IMR-90 (cell line): ENCODE measurements around the gene CDHR4. TPM values are rescaled to one million over a fixed set of nuclear protein-coding genes. Genes with fewer than 3 reads are reported as not detected.

ENCODE experiments used
- ATAC-seq: fragments of 200-7000 bp; cut with Tn5 transposase; 2 replicates; pipeline ENCODE4 v1.9.1; 2020; ENCODE audit warnings: low read depth, mild to moderate bottlenecking, moderate library complexity
- BruUV-seq: library from RNA; stranded (reverse); fragments of 400-500 nt; replicated peaks from 2 replicates; lab custom pipeline; 2021; lab: Mats Ljungman, UMichigan
- CTCF ChIA-PET: fragments of 300-600 bp; formaldehyde crosslinking; extraction: SDS; loops from one replicate; lab custom pipeline; 2021; ENCODE audit warnings: antibody characterized with exemption; lab: Yijun Ruan, JAX
- POLR2A ChIA-PET: fragments of 300-600 bp; sonication (Branson Sonifier 250); formaldehyde crosslinking; loops from one replicate; lab custom pipeline; 2022; ENCODE audit warnings: antibody characterized with exemption; ENCODE audit not compliant: unreplicated experiment; lab: Charles Lee
- DNase-seq: peaks from one replicate; pipeline ENCODE4 v3.0.0; 2013
- H2AFZ ChIP-seq: replicated peaks from 2 replicates; pipeline ENCODE3; 2013; ENCODE audit warnings: low read length, mild to moderate bottlenecking; ENCODE audit not compliant: poor library complexity
- H2AK5ac ChIP-seq: 2 replicates; pipeline ENCODE4 v1.6.1; 2013; ENCODE audit warnings: low read depth, low read length, inconsistent platforms
- H2AK9ac ChIP-seq: replicated peaks from 2 replicates; pipeline ENCODE3; 2013; ENCODE audit warnings: mild to moderate bottlenecking, low read depth, low read length, moderate library complexity; ENCODE audit not compliant: poor library complexity
- H2BK120ac ChIP-seq: 2 replicates; pipeline ENCODE4 v1.6.1; 2013; ENCODE audit warnings: low read depth, low read length, inconsistent platforms
- H2BK15ac ChIP-seq: 3 replicates; pipeline ENCODE4 v1.6.1; 2013; ENCODE audit warnings: low read depth, low read length, inconsistent platforms
- H2BK20ac ChIP-seq: 2 replicates; pipeline ENCODE4 v1.6.1; 2013; ENCODE audit warnings: low read depth, mild to moderate bottlenecking, inconsistent platforms, low read length, moderate library complexity
- H2BK5ac ChIP-seq: 2 replicates; pipeline ENCODE4 v1.6.1; 2013; ENCODE audit warnings: mild to moderate bottlenecking, low read depth, low read length, inconsistent platforms; ENCODE audit not compliant: poor library complexity, severe bottlenecking
- H3K14ac ChIP-seq: replicated peaks from 2 replicates; pipeline ENCODE4 v1.6.1; 2013; ENCODE audit warnings: low read depth, low read length, inconsistent platforms
- H3K18ac ChIP-seq: 2 replicates; pipeline ENCODE4 v1.6.1; 2013; ENCODE audit warnings: low read depth, low read length, control low read depth
- H3K23ac ChIP-seq: 2 replicates; pipeline ENCODE4 v1.6.1; 2013; ENCODE audit warnings: low read depth, low read length, inconsistent platforms
- H3K27ac ChIP-seq: 2 replicates; pipeline ENCODE4 v1.5.1; 2013; ENCODE audit warnings: mild to moderate bottlenecking, control low read depth, low read length; ENCODE audit not compliant: insufficient read depth
- H3K27me3 ChIP-seq: 2 replicates; pipeline ENCODE4 v1.6.1; 2013; ENCODE audit warnings: low read length; ENCODE audit not compliant: control insufficient read depth, insufficient read depth
- H3K36me3 ChIP-seq: 2 replicates; pipeline ENCODE4 v1.6.1; 2013; ENCODE audit warnings: low read length, mixed read lengths; ENCODE audit not compliant: control insufficient read depth, insufficient read depth
- H3K4ac ChIP-seq: 2 replicates; pipeline ENCODE4 v1.6.1; 2013; ENCODE audit warnings: low read depth, low read length, inconsistent platforms
- H3K4me1 ChIP-seq: 2 replicates; pipeline ENCODE4 v1.6.1; 2013; ENCODE audit warnings: low read length, mixed read lengths; ENCODE audit not compliant: control insufficient read depth, insufficient read depth
- H3K4me2 ChIP-seq: 2 replicates; pipeline ENCODE4 v1.6.1; 2013; ENCODE audit warnings: low read depth, mild to moderate bottlenecking, control low read depth, low read length, moderate library complexity
- H3K4me3 ChIP-seq: 2 replicates; pipeline ENCODE4 v1.5.1; 2013; ENCODE audit warnings: low read depth, mild to moderate bottlenecking, control low read depth, low read length, moderate library complexity; ENCODE audit not compliant: insufficient read depth
- H3K56ac ChIP-seq: 2 replicates; pipeline ENCODE4 v1.6.1; 2013; ENCODE audit warnings: low read length, inconsistent platforms; ENCODE audit not compliant: insufficient read depth; ENCODE audit errors: extremely low read depth
- H3K79me1 ChIP-seq, 2 experiments: 2 replicates each; pipeline ENCODE4 v1.6.1; 2013; ENCODE audit warnings: low read length in 2 of 2, inconsistent platforms in 1 of 2, low read depth in 1 of 2
- H3K9ac ChIP-seq: 2 replicates; pipeline ENCODE4 v1.6.1; 2013; ENCODE audit warnings: low read depth, low read length, control low read depth
- H3K9me1 ChIP-seq: 2 replicates; pipeline ENCODE4 v1.6.1; 2013; ENCODE audit warnings: low read length, inconsistent platforms; ENCODE audit not compliant: insufficient read depth
- H3K9me3 ChIP-seq: 2 replicates; pipeline ENCODE4 v1.6.1; 2013; ENCODE audit warnings: low read length; ENCODE audit not compliant: control insufficient read depth, insufficient read depth
- H4K20me1 ChIP-seq: 2 replicates; pipeline ENCODE4 v1.6.1; 2013; ENCODE audit warnings: low read length, inconsistent platforms; ENCODE audit not compliant: insufficient read depth
- H4K5ac ChIP-seq: 2 replicates; pipeline ENCODE4 v1.6.1; 2013; ENCODE audit warnings: mild to moderate bottlenecking, low read depth, low read length, control low read depth
- H4K8ac ChIP-seq, 2 experiments: 2 replicates each; pipeline ENCODE4 v1.6.1; 2013; ENCODE audit warnings: low read depth in 2 of 2, low read length in 2 of 2, control low read depth in 1 of 2, inconsistent platforms in 1 of 2
- H4K91ac ChIP-seq: 2 replicates; pipeline ENCODE4 v1.6.1; 2013; ENCODE audit warnings: low read depth, low read length, inconsistent platforms; ENCODE audit not compliant: insufficient read depth
- BHLHE40 ChIP-seq: fragments of 150-350 bp; IDR thresholded peaks from 2 replicates; pipeline ENCODE4 v1.6.1; 2016; ENCODE audit warnings: mild to moderate bottlenecking, low read depth, low read length
- CEBPB ChIP-seq: IDR thresholded peaks from 2 replicates; pipeline ENCODE4 v1.6.1; 2012; ENCODE audit warnings: low read depth, low read length, improper control_type of control experiment
- CHD1 ChIP-seq: IDR thresholded peaks from 2 replicates; pipeline ENCODE4 v1.6.1; 2012; ENCODE audit warnings: low read depth, low read length, improper control_type of control experiment
- CTCF ChIP-seq: conservative IDR thresholded peaks from 2 replicates; pipeline ENCODE4 v1.5.1; 2012; ENCODE audit warnings: mild to moderate bottlenecking, low read depth, low read length, improper control_type of control experiment
- FOS ChIP-seq: fragments of 150-350 bp; IDR thresholded peaks from 2 replicates; pipeline ENCODE4 v1.6.1; 2016; ENCODE audit warnings: low read depth, low read length
- MAZ ChIP-seq: IDR thresholded peaks from 2 replicates; pipeline ENCODE4 v1.6.1; 2012; ENCODE audit warnings: low read depth, mild to moderate bottlenecking, low read length, improper control_type of control experiment, moderate library complexity, borderline replicate concordance
- MXI1 ChIP-seq: IDR thresholded peaks from 2 replicates; pipeline ENCODE4 v1.6.1; 2012; ENCODE audit warnings: low read depth, mild to moderate bottlenecking, low read length, moderate library complexity, borderline replicate concordance
- NFE2L2 ChIP-seq: fragments of 150-350 bp; IDR thresholded peaks from 2 replicates; pipeline ENCODE4 v1.6.1; 2016; ENCODE audit warnings: low read depth, mild to moderate bottlenecking, low read length
- POLR2A ChIP-seq: IDR thresholded peaks from 2 replicates; pipeline ENCODE4 v1.6.1; 2012; ENCODE audit warnings: mild to moderate bottlenecking, low read depth, low read length
- RCOR1 ChIP-seq: IDR thresholded peaks from 2 replicates; pipeline ENCODE4 v1.6.1; 2012; ENCODE audit warnings: mild to moderate bottlenecking, low read length, improper control_type of control experiment; ENCODE audit not compliant: insufficient replicate concordance
- RFX5 ChIP-seq: IDR thresholded peaks from 2 replicates; pipeline ENCODE4 v1.8.0; 2012; ENCODE audit warnings: low read depth, mild to moderate bottlenecking, low read length, moderate library complexity
- SMC3 ChIP-seq: fragments of 150-350 bp; IDR thresholded peaks from 2 replicates; pipeline ENCODE4 v1.6.1; 2016; ENCODE audit warnings: low read depth, mild to moderate bottlenecking, antibody characterized with exemption, low read length, moderate library complexity
- USF2 ChIP-seq: fragments of 150-350 bp; IDR thresholded peaks from 2 replicates; pipeline ENCODE4 v1.6.1; 2017; ENCODE audit warnings: mild to moderate bottlenecking, antibody characterized with exemption, low read length, low read depth
- WGBS, 2 experiments: methylation state at CpG; one replicate each; pipeline versions ENCODE4 v1.1.5 to v1.1.7; 2013; ENCODE audit warnings: missing lambda C conversion rate in 2 of 2; ENCODE audit not compliant: insufficient read length in 1 of 2; ENCODE audit errors: extremely low coverage in 2 of 2; 5-methylcytosine and 5-hydroxymethylcytosine counted together
- dilution Hi-C: fragments of 300-500 bp; cut with HindIII; formaldehyde crosslinking; loops from one replicate; pipeline ENCODE4 v1.14.3; 2018; ENCODE audit warnings: low sequenced_read_pairs; ENCODE audit not compliant: unreplicated experiment
- in situ Hi-C: fragments of 300-500 bp; cut with MboI; formaldehyde crosslinking; loops from 3 replicates; pipeline ENCODE4 v1.14.3; 2019; ENCODE audit warnings: low sequenced_read_pairs, inconsistent platforms, mixed read lengths
- intact Hi-C: fragments of 100-400 bp; cut with micrococcal nuclease; formaldehyde crosslinking; loops from 2 replicates; pipeline ENCODE4 v1.10.0; 2022
- polyA plus RNA-seq, 3 experiments: library from polyadenylated mRNA; depleted of rRNA; stranded (reverse); fragments of >200 nt; gene quantifications; 2 replicates each; pipeline ENCODE4 v1.2.3, GENCODE V29; 2012; ENCODE audit warnings: low replicate concordance in 1 of 3
- total RNA-seq: library from RNA; depleted of rRNA; stranded (reverse); fragments of >200 nt; gene quantifications from 2 replicates; pipeline ENCODE4 v1.2.3, GENCODE V29; 2012

Gene CDHR4
- total and polyA plus RNA-seq, 2 of the 4 experiments (the other 2 are of a cell fraction), result not detected

- 0% methylated on average over 30 of the region's 71 CpGs; no CpG with 5 or more reads in 1 of the 2 experiments for WGBS, 2 experiments
- peak; percentile 85 for ATAC-seq
- Histone ChIP-seq H3K4ac (peak within 1 kb of the TSS; percentile 86), H3K4me1 (peaks cover 35% of the 10 kb centered on the region), H2AK9ac (peak within 1 kb of the TSS; percentile 93), H3K56ac (0 out of 2 replicates have a peak within 1 kb of the TSS, but pooled peaks have one; percentile 14), H4K5ac (0 out of 2 replicates have a peak within 1 kb of the TSS, but pooled peaks have one; percentile 21), H3K4me2 (peak within 1 kb of the TSS; percentile 98), H3K23ac (peak within 1 kb of the TSS; percentile 97), H2BK15ac (no peak within 1 kb of the TSS), H3K18ac (peak within 1 kb of the TSS; percentile 69; the same call in 1 of the 2 replicates), H3K27me3 (no peaks in the 10 kb centered on the region), H4K20me1 (no peaks in the 10 kb centered on the region), H3K9me1 (peaks cover 11% of the 10 kb centered on the region; the same call in 1 of the 2 replicates), H2AK5ac (peak within 1 kb of the TSS; percentile 10), H4K8ac (peak within 1 kb of the TSS; percentile 65 to 89; a peak in 3 of 4 replicates), H3K9me3 (no peaks in the 10 kb centered on the region), H2AFZ (peak within 1 kb of the TSS; percentile 99), H2BK20ac (no peak within 1 kb of the TSS), H3K9ac (peak within 1 kb of the TSS; percentile 74), H3K36me3 (no peaks in the 10 kb centered on the region; the same call in 1 of the 2 replicates), H4K91ac (peak within 1 kb of the TSS; percentile 62; the same call in 1 of the 2 replicates), H3K14ac (peak within 1 kb of the TSS; percentile 84), H2BK120ac (peak within 1 kb of the TSS; percentile 51), H3K79me1 (peaks cover 0 to 9% of the 10 kb centered on the region in 2 experiments; a peak in 1 of 4 replicates), H2BK5ac (peak within 1 kb of the TSS; percentile 73), H3K27ac (peak within 1 kb of the TSS; percentile 81), H3K4me3 (peak within 1 kb of the TSS; percentile 79)
- no TSS peak for BruUV-seq
- intact Hi-C loops (loop anchor here (1.0 to 5.0 kb wide), 3 partner anchors 36 to 289 kb away; no protein-coding TSS in a partner anchor), in situ Hi-C loops (no loop called here), dilution Hi-C loops (no loop called here)
- peak; percentile 72 for DNase-seq
- ChIA-PET POLR2A (interaction anchor here (0.6 to 0.7 kb wide), 4 partner anchors 17 to 768 kb away, joined by 4 to 9 read pairs (median 8); partner anchors contain the start of gene IP6K1), CTCF (interaction anchor here (0.6 to 4.6 kb wide), 9 partner anchors 12 to 102 kb away, joined by 3 to 33 read pairs (median 5); partner anchors contain the start of gene UBA7)
- no peak for TF ChIP-seq USF2
- peak; percentile 61; the same call in 1 of the 2 replicates for TF ChIP-seq MAZ
- no peak for TF ChIP-seq POLR2A
- peak; percentile 85 for TF ChIP-seq MXI1
- no peak for TF ChIP-seq CEBPB
- TF ChIP-seq FOS, result no peak
- TF ChIP-seq BHLHE40, result 0 out of 2 replicates have a peak, but pooled peaks have one; percentile 28
- TF ChIP-seq SMC3, result peak; percentile 69
- no peak for TF ChIP-seq RFX5
- no peak for TF ChIP-seq CHD1
- TF ChIP-seq RCOR1, result peak; percentile 52
- peak; percentile 90 for TF ChIP-seq CTCF
- no peak for TF ChIP-seq NFE2L2
These were observed 3.2 kb upstream of the CDHR4 start, which contains the start of gene INKA1 for GRCh38 chr3:49802719-49803464. TSS of gene INKA1 (plus strand) at chr3:49803261. CDS start at chr3:49803393, 132 bp downstream.
